HepG2 (cell line): Measurements from ENCODE around the gene CACNA1G. TPM values are rescaled to one million over a fixed set of nuclear protein-coding genes. Genes with fewer than 3 reads are reported as not detected.

Experiments
- BRD4 ChIP-seq: sonication (generic); formaldehyde crosslinking; IDR thresholded peaks from 2 replicates; pipeline ENCODE4 v1.4.0; 2020; ENCODE audit warnings: missing genetic modification reagents
- DDIT3 ChIP-seq: sonication (generic); formaldehyde crosslinking; IDR thresholded peaks from 2 replicates; pipeline ENCODE4 v1.4.0; 2020; ENCODE audit warnings: mild to moderate bottlenecking, missing genetic modification reagents
- DRAP1 ChIP-seq: IDR thresholded peaks from 2 replicates; pipeline ENCODE4 v1.6.1; 2016; ENCODE audit warnings: missing genetic modification reagents, missing compliant biosample characterization
- FOSL1 ChIP-seq: sonication (generic); formaldehyde crosslinking; IDR thresholded peaks from 2 replicates; pipeline ENCODE4 v1.9.0; 2021; ENCODE audit warnings: missing genetic modification reagents, borderline replicate concordance
- FUBP1 ChIP-seq: sonication (generic); formaldehyde crosslinking; IDR thresholded peaks from 2 replicates; pipeline ENCODE4 v1.5.1; 2020; ENCODE audit warnings: missing genetic modification reagents, mild to moderate bottlenecking, borderline replicate concordance
- HNRNPH1 ChIP-seq: fragments of 200-400 bp; formaldehyde crosslinking; optimal IDR thresholded peaks from 2 replicates; pipeline ENCODE3; 2017; ENCODE audit warnings: mild to moderate bottlenecking, low read depth, low read length
- IRF9 ChIP-seq: sonication (generic); formaldehyde crosslinking; IDR thresholded peaks from 2 replicates; pipeline ENCODE4 v1.8.0; 2022; ENCODE audit warnings: missing genetic modification reagents, mild to moderate bottlenecking, borderline replicate concordance
- MED13 ChIP-seq: sonication (generic); formaldehyde crosslinking; IDR thresholded peaks from 2 replicates; pipeline ENCODE4 v1.5.0; 2020; ENCODE audit warnings: missing genetic modification reagents
- NCOA2 ChIP-seq: sonication (generic); formaldehyde crosslinking; IDR thresholded peaks from 2 replicates; pipeline ENCODE4 v1.8.0; 2022; ENCODE audit warnings: inconsistent platforms
- NFYC ChIP-seq: IDR thresholded peaks from 2 replicates; pipeline ENCODE4 v1.6.1; 2016; ENCODE audit warnings: missing genetic modification reagents, missing compliant biosample characterization
- SMAD3 ChIP-seq: sonication (generic); formaldehyde crosslinking; IDR thresholded peaks from 2 replicates; pipeline ENCODE4 v1.4.0; 2020; ENCODE audit warnings: missing genetic modification reagents
- TRIM24 ChIP-seq: sonication (generic); formaldehyde crosslinking; IDR thresholded peaks from 2 replicates; pipeline ENCODE4 v1.8.0; 2022; ENCODE audit warnings: mild to moderate bottlenecking, missing genetic modification reagents
- U2AF1 ChIP-seq: fragments of 200-400 bp; formaldehyde crosslinking; optimal IDR thresholded peaks from 2 replicates; pipeline ENCODE3; 2017; ENCODE audit warnings: mild to moderate bottlenecking, low read depth, low read length
- ZBTB10 ChIP-seq: sonication (generic); formaldehyde crosslinking; IDR thresholded peaks from 2 replicates; pipeline ENCODE4 v1.4.0; 2020; ENCODE audit warnings: missing genetic modification reagents, borderline replicate concordance
- ZBTB21 ChIP-seq: sonication (generic); formaldehyde crosslinking; IDR thresholded peaks from 2 replicates; pipeline ENCODE4 v1.4.0; 2020; ENCODE audit warnings: missing genetic modification reagents
- ZBTB3 ChIP-seq: sonication (generic); formaldehyde crosslinking; IDR thresholded peaks from 2 replicates; pipeline ENCODE4 v1.4.0; 2020; ENCODE audit warnings: low read depth, mild to moderate bottlenecking, moderate library complexity, missing genetic modification reagents, borderline replicate concordance
- ZFY ChIP-seq: sonication (generic); formaldehyde crosslinking; IDR thresholded peaks from 2 replicates; pipeline ENCODE4 v1.4.0; 2020; ENCODE audit warnings: missing genetic modification reagents
- ZNF274 ChIP-seq: sonication (generic); formaldehyde crosslinking; IDR thresholded peaks from 2 replicates; pipeline ENCODE4 v1.5.1; 2020; ENCODE audit warnings: mild to moderate bottlenecking, missing genetic modification reagents
- ZNF335 ChIP-seq: sonication (generic); formaldehyde crosslinking; IDR thresholded peaks from 2 replicates; pipeline ENCODE4 v1.4.0; 2020; ENCODE audit warnings: missing genetic modification reagents
- ZNF552 ChIP-seq: sonication (generic); formaldehyde crosslinking; IDR thresholded peaks from 2 replicates; pipeline ENCODE4 v1.9.0; 2022; ENCODE audit warnings: missing genetic modification reagents, mild to moderate bottlenecking, borderline replicate concordance
- ZNF607 ChIP-seq: sonication (generic); formaldehyde crosslinking; IDR thresholded peaks from 2 replicates; pipeline ENCODE4 v1.5.1; 2020; ENCODE audit warnings: missing genetic modification reagents, mild to moderate bottlenecking, borderline replicate concordance
- ZNF740 ChIP-seq: sonication (generic); formaldehyde crosslinking; IDR thresholded peaks from 2 replicates; pipeline ENCODE4 v1.4.0; 2020; ENCODE audit warnings: missing genetic modification reagents
- ZNF749 ChIP-seq: sonication (generic); formaldehyde crosslinking; IDR thresholded peaks from 2 replicates; pipeline ENCODE4 v1.8.0; 2022; ENCODE audit warnings: mild to moderate bottlenecking, missing genetic modification reagents, moderate library complexity, borderline replicate concordance
- polyA plus RNA-seq, 8 experiments: library from polyadenylated mRNA; depleted of rRNA in 3 of 8; stranded (reverse) in 7 of 8; unstranded in 1 of 8; fragments of >200 nt; fragmentation: Illumina TruSeq in 4 of 8; extraction: Trizol in 4 of 8; gene quantifications; 2 replicates each; pipeline versions ENCODE4 v1.2.1 to v1.2.3, GENCODE V29; 2011 to 2016; ENCODE audit warnings: low read depth in 4 of 8, missing spikeins in 1 of 8, mixed read lengths in 1 of 8; ENCODE audit not compliant: insufficient read depth in 1 of 8
- total RNA-seq, 5 experiments: library from RNA; depleted of rRNA; stranded (reverse); fragments of >200 nt; fragmentation: Illumina TruSeq; extraction: Trizol; gene quantifications; 2 replicates each; pipeline ENCODE4 v1.2.3, GENCODE V29; 2016; ENCODE audit warnings: low read depth in 1 of 5

The CACNA1G gene
- total and polyA plus RNA-seq, 2 of the 13 experiments (the other 11 are each of a cell fraction or from before 2014, with no cell fraction given): 0.02 TPM; not detected in 1

GRCh38 chr17:50642722-50643656, 82.5 kb downstream of the CACNA1G start (continued):
- TF ChIP-seq ZNF552 (CRISPR knock-in tag): no peak
- no peak for TF ChIP-seq ZBTB3 (CRISPR knock-in tag)
- no peak for TF ChIP-seq ZNF335
- no peak for TF ChIP-seq IRF9
- TF ChIP-seq ZNF607 (CRISPR knock-in tag): no peak
- TF ChIP-seq HNRNPH1: no peak
- peak; percentile 40; the same call in 1 of the 2 replicates for TF ChIP-seq NCOA2 (CRISPR knock-in tag)
- TF ChIP-seq ZFY (CRISPR knock-in tag): peak; percentile 46; the same call in 1 of the 2 replicates
- TF ChIP-seq ZBTB21: no peak
- TF ChIP-seq TRIM24 (CRISPR knock-in tag): no peak
- TF ChIP-seq MED13 (CRISPR knock-in tag): no peak
- no peak for TF ChIP-seq BRD4
- TF ChIP-seq DRAP1 (CRISPR knock-in tag): no peak
- TF ChIP-seq FUBP1: no peak
- TF ChIP-seq ZBTB10 (CRISPR knock-in tag): no peak
- no peak for TF ChIP-seq FOSL1 (CRISPR knock-in tag)
- TF ChIP-seq ZNF274 (CRISPR knock-in tag): no peak
- TF ChIP-seq SMAD3 (CRISPR knock-in tag): no peak
- no peak for TF ChIP-seq ZNF740
- TF ChIP-seq U2AF1: no peak
- no peak for TF ChIP-seq ZNF749 (CRISPR knock-in tag)
- no peak for TF ChIP-seq NFYC (CRISPR knock-in tag)
- TF ChIP-seq DDIT3 (CRISPR knock-in tag): no peak
